Mucosa of descending colon (tissue), 3 donors: ENCODE results near the gene KIRREL3. TPM values are rescaled to one million over a fixed set of nuclear protein-coding genes. Genes with fewer than 3 reads are reported as not detected.
A peak's percentile ranks its signal among the peaks of the same experiment; 100 is the strongest.

ENCODE experiments used
- ATAC-seq: fragments of 200-7000 bp; cut with Tn5 transposase; one replicate; pipeline ENCODE4 v1.9.1; 2020; ENCODE audit warnings: mild to moderate bottlenecking, moderate library complexity
- DNase-seq, 3 donors: peaks; one replicate each; pipeline ENCODE4 v3.0.0-alpha.2; 2020
- H3K36me3 ChIP-seq: fragments of 200-600 bp; one replicate; pipeline ENCODE4 v1.8.0; 2021; ENCODE audit warnings: low read depth, mild to moderate bottlenecking
- H3K4me1 ChIP-seq: fragments of 200-600 bp; one replicate; pipeline ENCODE4 v1.8.0; 2021; ENCODE audit warnings: low read depth, mild to moderate bottlenecking
- H3K4me3 ChIP-seq: fragments of 200-600 bp; one replicate; pipeline ENCODE4 v1.8.0; 2021; ENCODE audit warnings: mild to moderate bottlenecking
- H3K9me3 ChIP-seq: fragments of 200-600 bp; one replicate; pipeline ENCODE4 v1.8.0; 2021; ENCODE audit warnings: mild to moderate bottlenecking
- CTCF ChIP-seq: fragments of 200-600 bp; IDR thresholded peaks from one replicate; pipeline ENCODE4 v1.8.0; 2022; ENCODE audit warnings: antibody characterized with exemption, mild to moderate bottlenecking
- intact Hi-C, 2 donors: fragments of 100-400 bp; cut with DNase I in 1 of 2; cut with micrococcal nuclease in 1 of 2; formaldehyde crosslinking; loops; one replicate each; pipeline versions ENCODE4 v1.11.0 to v1.11.1; 2022; cut with DNase I, micrococcal nuclease
- total RNA-seq, 3 donors: library from RNA; stranded (reverse); fragmentation: NEBNext Ultra II Directional in 2 of 3; extraction: Animal tissue kit (Norgen Biotek cat#: 25700) in 2 of 3; gene quantifications; one replicate each; pipeline versions ENCODE4 v1.2.1 to v1.2.4, GENCODE V29; 2021 to 2023
- donor health status: DM: no; HTN: no; CAD: no; lungs with moderate emphysema.
- donor health status: DM: no; HTN: no; CAD: no.
- donor health status: DM: no; HTN: yes; CAD: no.

Gene KIRREL3
- total RNA-seq, 3 donors from 2014 or later, result 0.23 to 2.4 (median 0.70) TPM

GRCh38 chr11:127006311-127006710, 5.7 kb upstream of the KIRREL3 start:
- no peaks in the 10 kb centered on the region for H3K9me3 ChIP-seq
- H3K4me1 ChIP-seq, result peaks cover 6% of the 10 kb centered on the region
- ATAC-seq (no peak), DNase-seq (no peak)
- no peak overlapping the region for H3K4me3 ChIP-seq
- no peaks in the 10 kb centered on the region for H3K36me3 ChIP-seq
- intact Hi-C loops, result no loop called here
- TF ChIP-seq CTCF, result no peak

- Histone ChIP-seq H3K9me3 (no peaks in the 10 kb centered on the region), H3K36me3 (no peaks in the 10 kb centered on the region), H3K4me1 (peaks cover 8% of the 10 kb centered on the region), H3K4me3 (no peak overlapping the region)
- intact Hi-C loops, result no loop called here
- no peak for TF ChIP-seq CTCF
- ATAC-seq (peak; percentile 66), DNase-seq (peak in 2 of 3 donors; percentile 23 to 44)
These were observed 2.9 kb upstream of the KIRREL3 start for GRCh38 chr11:127003260-127003981.

- Histone ChIP-seq H3K4me1 (peaks cover 8% of the 10 kb centered on the region), H3K9me3 (no peaks in the 10 kb centered on the region), H3K36me3 (no peaks in the 10 kb centered on the region), H3K4me3 (no peak overlapping the region)
- no peak for TF ChIP-seq CTCF
- ATAC-seq (no peak), DNase-seq (no peak)
- intact Hi-C loops, result no loop called here
These were observed 2.2 kb upstream of the KIRREL3 start for GRCh38 chr11:127002669-127003259.

GRCh38 chr11:127000981-127001380, 411 bp upstream of the KIRREL3 start:
- Histone ChIP-seq H3K4me1 (peaks cover 8% of the 10 kb centered on the region), H3K9me3 (no peaks in the 10 kb centered on the region), H3K4me3 (no peak overlapping the region), H3K36me3 (no peaks in the 10 kb centered on the region)
- no peak for TF ChIP-seq CTCF
- ATAC-seq (no peak), DNase-seq (no peak)
- intact Hi-C loops, result no loop called here

- intact Hi-C loops, result loop anchor here in 1 of 2 donors (10.0 kb wide), 1 partner anchor 555 kb away; no protein-coding TSS in a partner anchor
- no peak overlapping the region for H3K4me3 ChIP-seq
- H3K36me3 ChIP-seq, result no peaks in the 10 kb centered on the region
- ATAC-seq (no peak), DNase-seq (no peak)
- no peak for TF ChIP-seq CTCF
- no peaks in the 10 kb centered on the region for H3K9me3 ChIP-seq
- H3K4me1 ChIP-seq, result peaks cover 8% of the 10 kb centered on the region
These were observed 1.2 kb downstream of the KIRREL3 start for GRCh38 chr11:126999366-126999765.
